Activated T-helper 1 cell treated with anti-CD3 and anti-CD28 coated beads, Interleukin-12 subunit alpha, Interleukin-12 subunit beta, Interleukin-2, Interleukin-4 antibody, amounts not matched to agents 30 ng/mL and 10 ng/mL and 1 ng/mL, durations not matched to agents 14 hours and 24 hours and 36 hours (primary cell): ENCODE results near the gene CACNG4. TPM values are rescaled to one million over a fixed set of nuclear protein-coding genes. Genes with fewer than 3 reads are reported as not detected.
"Not testable (repeated sequence)": the region's sequence is repeated elsewhere in the genome, so short reads cannot be mapped to it uniquely, and the experiment has no call there.

Experiments
- DNase-seq: peaks from one replicate; pipeline ENCODE4 v3.0.0; 2021; ENCODE audit warnings: low spot score
- H3K27ac Mint-ChIP-seq: one replicate; pipeline ENCODE4 v1.8.0; 2021; ENCODE audit warnings: mild to moderate bottlenecking, mixed read lengths
- H3K27me3 Mint-ChIP-seq: one replicate; pipeline ENCODE4 v1.8.0; 2022; ENCODE audit warnings: mild to moderate bottlenecking, moderate library complexity, mixed read lengths; ENCODE audit not compliant: insufficient read depth
- H3K36me3 Mint-ChIP-seq: one replicate; pipeline ENCODE4 v1.8.0; 2021; ENCODE audit warnings: low read depth, mixed read lengths
- H3K4me1 Mint-ChIP-seq: one replicate; pipeline ENCODE4 v1.8.0; 2021; ENCODE audit warnings: low read depth, mixed read lengths
- H3K4me3 Mint-ChIP-seq: one replicate; pipeline ENCODE4 v1.8.0; 2021; ENCODE audit warnings: mild to moderate bottlenecking, moderate library complexity, mixed read lengths
- H3K9me3 Mint-ChIP-seq: one replicate; pipeline ENCODE4 v1.8.0; 2021; ENCODE audit warnings: mixed read lengths
- intact Hi-C: fragments of 100-400 bp; cut with micrococcal nuclease; formaldehyde crosslinking; loops from one replicate; pipeline ENCODE4 v1.15.1; 2024
- total RNA-seq: library from RNA; stranded (reverse); gene quantifications from 2 replicates; pipeline ENCODE4 v1.2.3, GENCODE V29; 2022

CACNG4 gene
- total RNA-seq, 1 donor from 2014 or later: not detected

DNA sequence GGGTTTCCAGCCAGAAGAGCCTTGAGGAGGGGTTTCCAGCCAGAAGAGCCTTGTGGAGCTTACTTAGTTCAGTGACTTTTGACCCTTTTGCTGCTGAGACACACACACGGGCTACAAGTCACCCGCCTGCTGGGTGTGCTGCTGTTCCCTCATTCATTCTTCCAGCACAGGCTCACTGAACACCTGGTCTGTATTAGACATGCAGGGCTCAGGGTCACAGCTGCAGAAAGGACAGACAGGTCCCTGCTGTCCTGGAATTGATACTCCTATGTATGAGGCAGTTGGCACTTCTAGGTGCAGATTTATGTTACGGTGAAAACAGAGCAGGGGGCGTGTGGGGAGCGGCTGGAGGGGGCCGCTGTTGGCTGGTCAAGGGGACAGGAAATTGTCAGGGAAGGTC lies 6.8 kb downstream of the CACNG4 start:
- H3K9me3 Mint-ChIP-seq: no peaks in the 10 kb centered on the region
- no peaks in the 10 kb centered on the region for H3K36me3 Mint-ChIP-seq
- no peak for DNase-seq
- H3K27ac Mint-ChIP-seq: no peak overlapping the region
- intact Hi-C loops: no loop called here
- no peaks in the 10 kb centered on the region for H3K4me1 Mint-ChIP-seq
- H3K4me3 Mint-ChIP-seq: no peak overlapping the region
- peaks cover 31% of the 10 kb centered on the region for H3K27me3 Mint-ChIP-seq

DNA sequence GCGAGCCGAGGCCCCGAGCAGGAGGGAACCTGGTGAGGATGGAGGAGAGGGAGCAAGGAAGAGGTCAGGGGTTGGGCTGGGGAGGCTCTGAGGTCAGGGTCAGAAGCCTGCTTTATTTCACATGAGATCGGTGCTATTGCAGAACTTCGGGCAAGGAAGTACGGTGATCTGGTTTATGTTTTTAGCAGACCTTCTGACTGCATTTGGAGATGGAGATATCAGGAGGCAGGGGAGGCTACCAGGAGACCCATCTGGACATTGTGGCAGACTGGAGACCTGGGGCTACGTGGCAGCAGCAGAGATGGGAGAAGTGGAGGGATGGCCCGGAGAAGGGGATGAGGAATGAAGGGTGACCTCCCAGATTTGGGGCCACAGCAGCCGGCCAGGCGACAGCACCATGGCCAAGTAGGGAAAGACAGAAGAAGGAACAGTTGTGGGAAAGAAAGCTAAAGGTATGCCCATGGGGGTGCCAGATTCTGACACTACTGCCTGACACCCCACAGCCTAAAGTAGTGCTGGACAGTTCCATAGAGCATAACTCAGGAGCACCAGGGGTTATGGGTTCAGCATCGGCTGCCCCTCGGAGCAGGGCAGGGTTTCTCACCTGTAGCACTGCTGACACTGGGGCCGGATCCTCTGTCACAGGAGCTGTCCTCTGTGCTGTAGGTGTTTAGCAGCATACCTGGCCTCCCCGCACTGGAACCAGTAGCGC lies 7.4 kb downstream of the CACNG4 start:
- H3K36me3 Mint-ChIP-seq: no peaks in the 10 kb centered on the region
- intact Hi-C loops: no loop called here
- H3K4me1 Mint-ChIP-seq: no peaks in the 10 kb centered on the region
- DNase-seq: no peak
- no peaks in the 10 kb centered on the region for H3K9me3 Mint-ChIP-seq
- H3K27me3 Mint-ChIP-seq: peaks cover 31% of the 10 kb centered on the region
- H3K4me3 Mint-ChIP-seq: no peak overlapping the region
- H3K27ac Mint-ChIP-seq: no peak overlapping the region

DNA sequence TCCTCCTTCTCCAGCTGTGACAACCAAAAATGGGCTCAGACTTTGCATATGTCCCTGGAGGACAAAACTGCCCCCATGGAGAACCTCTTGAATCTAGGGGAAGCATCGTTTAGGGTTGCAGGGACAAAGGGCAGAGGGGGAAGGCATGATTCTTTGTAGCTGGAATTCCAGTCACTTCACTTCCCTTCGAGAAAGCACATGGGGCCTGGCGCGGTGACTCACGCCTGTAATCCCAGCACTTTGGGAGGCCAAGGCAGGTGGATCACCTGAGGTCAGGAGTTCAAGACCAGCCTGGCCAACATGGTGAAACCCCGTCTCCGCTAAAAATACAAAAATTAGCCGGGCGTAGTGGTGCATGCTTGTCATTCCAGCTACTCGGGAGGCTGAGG lies 7.9 kb downstream of the CACNG4 start:
- DNase-seq, H3K4me1 Mint-ChIP-seq, H3K9me3 Mint-ChIP-seq, H3K36me3 Mint-ChIP-seq, intact Hi-C loops, H3K4me3 Mint-ChIP-seq, H3K27ac Mint-ChIP-seq: not testable (repeated sequence)
- peaks cover 27% of the 10 kb centered on the region for H3K27me3 Mint-ChIP-seq

DNA sequence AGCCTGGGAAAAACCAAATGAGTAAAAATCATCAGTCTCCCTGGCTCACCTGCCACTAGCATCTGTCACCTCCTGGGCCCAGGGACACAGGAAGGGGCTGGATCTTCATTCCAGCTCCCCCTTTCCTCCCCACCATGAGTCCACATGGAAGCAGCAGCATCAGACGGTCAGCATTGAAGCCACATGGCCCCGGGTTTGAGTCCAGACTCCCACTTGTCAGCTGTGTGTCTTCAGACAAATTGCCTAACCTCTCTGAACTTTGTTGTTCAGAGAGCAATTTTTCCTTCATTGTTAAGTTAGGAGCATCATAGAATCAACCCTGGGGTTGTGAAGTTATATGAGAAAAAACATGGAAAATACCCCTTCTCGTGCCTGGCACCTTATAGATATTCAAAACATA lies 10.7 kb downstream of the CACNG4 start:
- Mint-ChIP-seq H3K9me3 (no peaks in the 10 kb centered on the region), H3K27me3 (peaks cover 16% of the 10 kb centered on the region), H3K4me1 (no peaks in the 10 kb centered on the region), H3K27ac (no peak overlapping the region), H3K4me3 (no peak overlapping the region), H3K36me3 (no peaks in the 10 kb centered on the region)
- intact Hi-C loops: no loop called here
- DNase-seq: no peak

DNA sequence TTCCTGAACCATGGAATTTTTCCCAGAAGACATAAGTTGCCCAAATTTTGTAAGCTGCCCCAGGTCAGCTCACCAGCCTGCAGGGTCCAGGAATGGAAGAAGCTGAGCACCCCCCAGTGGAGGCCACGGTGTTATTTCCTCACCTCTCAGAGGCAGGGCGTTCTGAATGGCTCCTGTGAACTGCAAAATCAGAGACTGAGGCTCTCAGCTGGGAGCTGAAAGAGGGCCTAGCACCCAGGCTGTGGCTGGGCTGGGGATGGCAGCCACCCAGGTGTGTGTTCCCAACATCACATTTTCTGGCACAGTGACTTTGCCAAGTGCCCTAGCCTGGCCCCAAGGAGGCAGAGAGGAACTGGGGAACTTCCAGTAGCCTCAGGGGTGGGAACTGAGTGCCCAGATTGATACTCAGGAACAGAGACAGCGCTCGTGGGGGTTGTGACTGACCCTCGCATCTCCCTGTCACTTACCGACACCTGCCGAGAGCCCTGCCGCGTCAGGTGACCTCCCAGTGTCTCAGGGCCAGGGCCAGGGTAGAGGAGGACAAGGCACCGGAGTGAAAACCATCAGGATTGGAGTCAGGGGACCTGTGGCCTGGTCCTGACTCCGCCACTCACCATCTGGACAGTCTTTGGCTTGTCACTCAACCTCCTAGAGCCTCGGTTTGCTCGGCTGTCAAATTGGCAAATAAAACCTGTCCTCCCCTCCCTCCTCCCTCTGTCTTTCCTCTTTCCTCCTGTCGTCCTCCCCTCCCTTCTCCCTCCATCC lies 11.3 kb downstream of the CACNG4 start:
- DNase-seq: no peak
- no peak overlapping the region for H3K4me3 Mint-ChIP-seq
- H3K9me3 Mint-ChIP-seq: no peaks in the 10 kb centered on the region
- peaks cover 16% of the 10 kb centered on the region for H3K27me3 Mint-ChIP-seq
- no peaks in the 10 kb centered on the region for H3K36me3 Mint-ChIP-seq
- intact Hi-C loops: no loop called here
- no peaks in the 10 kb centered on the region for H3K4me1 Mint-ChIP-seq
- H3K27ac Mint-ChIP-seq: no peak overlapping the region

DNA sequence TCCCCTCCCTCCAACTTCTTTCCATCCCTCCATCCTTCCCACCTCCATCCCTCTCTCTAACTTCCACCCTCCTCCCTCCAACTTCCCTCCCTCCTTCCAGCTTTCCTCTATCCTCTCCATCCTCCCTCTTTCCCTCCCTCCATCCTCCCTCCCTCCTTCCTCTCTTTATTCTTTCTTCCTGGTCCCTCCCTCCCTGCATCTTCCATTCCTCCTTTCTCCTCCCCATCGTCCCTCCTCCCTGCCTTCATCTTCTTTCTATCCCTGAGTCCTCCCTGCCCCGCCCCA lies 11.8 kb downstream of the CACNG4 start:
- Mint-ChIP-seq H3K9me3 (no peaks in the 10 kb centered on the region), H3K27ac (no peak overlapping the region), H3K4me3 (no peak overlapping the region), H3K36me3 (no peaks in the 10 kb centered on the region), H3K27me3 (peaks cover 18% of the 10 kb centered on the region), H3K4me1 (no peaks in the 10 kb centered on the region)
- no peak for DNase-seq
- intact Hi-C loops: no loop called here

DNA sequence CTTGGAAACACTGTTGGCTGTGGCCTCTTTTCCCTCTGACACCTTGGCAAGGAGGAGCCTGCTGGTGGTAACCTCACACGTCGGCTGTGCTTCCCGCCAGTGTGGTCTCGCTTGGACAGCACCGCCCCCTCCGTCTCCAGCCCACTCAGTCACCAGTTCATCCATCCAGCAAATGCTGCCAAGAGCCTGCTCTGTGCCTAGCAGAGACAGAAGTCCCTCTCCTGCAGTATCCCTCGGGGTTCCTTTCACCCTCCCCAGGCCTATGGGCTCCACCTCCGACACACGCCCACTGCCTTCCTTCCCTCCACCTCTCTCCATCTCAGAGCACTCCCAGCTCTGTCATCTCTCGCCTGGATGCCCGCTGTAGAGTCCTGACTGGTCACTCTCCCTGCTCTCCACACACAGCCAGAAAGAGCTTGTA lies 12.3 kb downstream of the CACNG4 start:
- DNase-seq: no peak
- intact Hi-C loops: no loop called here
- H3K9me3 Mint-ChIP-seq: no peaks in the 10 kb centered on the region
- no peak overlapping the region for H3K27ac Mint-ChIP-seq
- no peaks in the 10 kb centered on the region for H3K36me3 Mint-ChIP-seq
- H3K4me3 Mint-ChIP-seq: no peak overlapping the region
- H3K27me3 Mint-ChIP-seq: peaks cover 18% of the 10 kb centered on the region
- H3K4me1 Mint-ChIP-seq: no peaks in the 10 kb centered on the region

DNA sequence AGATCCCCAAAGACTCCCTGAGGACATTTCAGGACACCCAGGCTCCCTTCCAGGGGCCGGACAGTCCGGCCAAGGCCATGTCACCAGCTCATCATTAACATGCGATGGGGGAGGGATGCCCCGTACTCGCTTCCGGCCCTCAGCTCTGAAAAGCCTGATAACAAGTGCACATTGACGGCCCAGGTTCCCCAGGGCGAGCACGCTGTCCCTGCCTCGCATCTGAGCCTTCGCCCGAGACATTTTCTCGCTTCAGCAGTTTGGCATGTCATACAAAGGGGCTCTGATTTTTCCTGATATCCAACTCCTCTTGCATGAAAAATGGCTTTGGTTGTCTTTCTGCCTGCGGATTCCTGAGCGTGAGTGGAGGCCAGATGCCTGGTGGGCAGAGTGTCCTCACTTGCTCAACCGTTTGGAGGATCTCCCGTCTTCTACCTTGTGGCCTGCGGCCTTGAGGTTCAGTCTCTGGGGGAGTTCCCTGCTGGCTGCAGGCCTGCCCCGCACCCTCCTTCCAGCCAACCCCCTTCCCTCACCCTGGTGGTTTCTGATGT lies 14.1 kb downstream of the CACNG4 start:
- H3K9me3 Mint-ChIP-seq: no peaks in the 10 kb centered on the region
- H3K36me3 Mint-ChIP-seq: no peaks in the 10 kb centered on the region
- H3K27me3 Mint-ChIP-seq: peaks cover 21% of the 10 kb centered on the region
- no peaks in the 10 kb centered on the region for H3K4me1 Mint-ChIP-seq
- no peak overlapping the region for H3K27ac Mint-ChIP-seq
- H3K4me3 Mint-ChIP-seq: no peak overlapping the region
- no peak for DNase-seq
- intact Hi-C loops: no loop called here

DNA sequence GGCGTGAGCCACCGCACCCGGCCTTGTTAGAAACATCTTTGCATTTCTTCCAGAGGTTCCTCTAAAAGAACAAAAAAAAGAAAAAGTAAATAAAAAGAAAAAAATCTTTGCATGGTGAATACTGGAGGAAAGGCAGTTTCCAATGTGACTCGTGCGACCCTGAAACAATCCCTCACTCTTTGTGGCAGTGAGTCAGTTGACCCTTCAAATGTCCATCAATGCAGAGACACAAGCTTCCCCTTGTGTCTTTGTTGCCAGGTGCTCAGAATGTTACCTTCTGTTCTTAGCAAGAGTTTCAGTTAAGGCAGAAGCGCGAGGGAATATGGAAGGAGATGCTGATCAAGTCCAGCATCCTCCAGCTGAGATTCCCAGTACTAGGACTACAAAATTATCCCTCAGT lies 16.4 kb downstream of the CACNG4 start:
- no peak overlapping the region for H3K4me3 Mint-ChIP-seq
- H3K4me1 Mint-ChIP-seq: no peaks in the 10 kb centered on the region
- H3K36me3 Mint-ChIP-seq: no peaks in the 10 kb centered on the region
- no peak for DNase-seq
- H3K27ac Mint-ChIP-seq: no peak overlapping the region
- intact Hi-C loops: no loop called here
- H3K27me3 Mint-ChIP-seq: peaks cover 18% of the 10 kb centered on the region
- no peaks in the 10 kb centered on the region for H3K9me3 Mint-ChIP-seq

DNA sequence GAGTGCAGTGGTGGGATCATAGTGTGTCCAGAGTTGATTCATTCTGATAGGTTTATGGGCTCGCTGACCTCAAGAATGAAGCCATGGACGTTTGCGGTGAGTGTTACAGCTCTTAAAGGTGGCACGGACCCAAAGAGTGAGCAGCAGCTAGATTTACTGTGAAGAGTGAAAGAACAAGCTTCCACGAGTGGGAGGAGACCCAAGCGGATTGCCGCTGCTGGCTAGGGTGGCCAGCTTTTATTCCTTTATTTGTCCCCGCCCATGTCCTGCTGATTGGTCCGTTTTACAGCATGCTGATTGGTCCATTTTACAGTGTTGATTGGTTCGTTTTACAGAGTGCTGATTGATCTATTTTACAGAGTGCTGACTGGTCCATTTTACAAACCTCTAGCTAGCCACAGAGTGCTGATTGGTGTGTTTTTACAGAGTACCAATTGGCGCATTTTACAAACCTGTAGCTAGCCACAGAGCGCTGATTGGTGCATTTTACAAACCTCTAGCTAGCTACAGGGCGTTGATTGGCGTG lies 17.5 kb downstream of the CACNG4 start:
- H3K4me3 Mint-ChIP-seq: no peak overlapping the region
- intact Hi-C loops: no loop called here
- H3K36me3 Mint-ChIP-seq: no peaks in the 10 kb centered on the region
- peaks cover 8% of the 10 kb centered on the region for H3K27me3 Mint-ChIP-seq
- no peak for DNase-seq
- H3K27ac Mint-ChIP-seq: no peak overlapping the region
- H3K4me1 Mint-ChIP-seq: no peaks in the 10 kb centered on the region
- no peaks in the 10 kb centered on the region for H3K9me3 Mint-ChIP-seq

DNA sequence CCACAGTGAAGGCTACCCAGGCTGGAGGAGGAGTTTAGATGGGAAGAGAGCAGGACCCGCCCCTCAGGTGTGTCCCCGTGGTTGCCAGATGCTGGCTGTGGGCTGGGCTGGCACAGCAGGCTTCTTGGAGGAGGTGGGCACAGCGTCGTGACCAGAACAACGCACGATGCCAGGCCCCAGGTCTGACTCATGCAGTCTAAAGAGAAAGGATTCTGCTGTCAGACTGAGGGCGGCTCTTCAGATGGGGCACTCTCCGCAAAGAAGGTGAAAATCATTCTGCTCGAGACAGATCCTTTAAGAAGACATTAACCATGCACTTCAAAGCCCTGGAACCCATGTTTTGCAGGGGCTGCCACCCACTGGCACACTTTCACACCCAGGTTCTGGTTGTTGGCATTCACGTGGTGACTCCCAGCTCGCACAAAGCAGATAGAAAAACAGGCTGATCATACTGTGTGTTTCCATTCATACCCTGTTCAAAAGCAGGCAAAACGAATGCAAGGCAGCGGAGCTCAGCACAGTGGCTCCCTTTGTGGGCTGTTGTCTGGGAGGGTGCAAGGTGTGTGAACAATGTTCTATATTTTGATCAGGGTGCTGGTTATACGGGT lies 19.0 kb downstream of the CACNG4 start:
- no peak overlapping the region for H3K27ac Mint-ChIP-seq
- H3K4me1 Mint-ChIP-seq: no peaks in the 10 kb centered on the region
- no peak overlapping the region for H3K4me3 Mint-ChIP-seq
- H3K9me3 Mint-ChIP-seq: no peaks in the 10 kb centered on the region
- no peak for DNase-seq
- peaks cover 11% of the 10 kb centered on the region for H3K27me3 Mint-ChIP-seq
- intact Hi-C loops: no loop called here
- no peaks in the 10 kb centered on the region for H3K36me3 Mint-ChIP-seq

DNA sequence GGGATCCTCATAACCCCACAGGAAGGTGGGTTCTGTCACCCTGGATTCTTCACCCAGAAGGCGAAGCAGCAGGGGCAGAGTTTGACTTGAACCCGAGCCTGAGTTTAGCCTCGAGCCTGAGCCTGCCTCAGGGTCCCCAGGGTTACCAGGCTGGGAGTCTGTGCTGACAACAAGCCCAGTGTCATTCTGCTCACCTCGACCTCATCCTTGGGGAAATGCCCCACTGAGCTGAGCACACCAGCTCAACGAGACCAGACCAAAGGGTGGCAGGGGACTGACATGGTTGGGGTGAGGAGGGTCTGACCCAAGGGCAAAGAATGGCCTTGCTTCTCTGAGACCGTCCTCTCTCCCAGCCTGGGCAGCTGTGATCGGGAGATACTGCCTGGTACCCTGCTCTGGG lies 20.2 kb downstream of the CACNG4 start:
- DNase-seq: no peak
- H3K4me1 Mint-ChIP-seq: no peaks in the 10 kb centered on the region
- peaks cover 15% of the 10 kb centered on the region for H3K27me3 Mint-ChIP-seq
- no peak overlapping the region for H3K4me3 Mint-ChIP-seq
- no peaks in the 10 kb centered on the region for H3K9me3 Mint-ChIP-seq
- H3K27ac Mint-ChIP-seq: no peak overlapping the region
- intact Hi-C loops: no loop called here
- H3K36me3 Mint-ChIP-seq: no peaks in the 10 kb centered on the region
